Peyer's patch (tissue), 4 donors: ENCODE data around the gene MICOS13.

Source experiments
- CTCF ChIP-seq, 6 experiments: fragments of 450-650 bp in 4 of 6; fragments of 200-600 bp in 2 of 6; sonication (generic) in 1 of 6; IDR thresholded peaks; one replicate each; pipeline ENCODE4 v1.5.1; 2017 to 2019; ENCODE audit warnings: antibody characterized with exemption in 6 of 6, mild to moderate bottlenecking in 3 of 6, moderate library complexity in 1 of 6
- POLR2A ChIP-seq, 2 donors: fragments of 450-650 bp; IDR thresholded peaks; one replicate each; pipeline ENCODE4 v1.5.1; 2017; ENCODE audit warnings: antibody characterized with exemption in 2 of 2, mild to moderate bottlenecking in 2 of 2, moderate library complexity in 2 of 2

GRCh38 chr19:5687360-5688198 lies 7.3 kb upstream of the MICOS13 start:
- no peak for TF ChIP-seq CTCF (IDR thresholded peaks at IDR 0.05)
- TF ChIP-seq POLR2A (IDR thresholded peaks at IDR 0.05) = no peak
